A549 (cell line): ENCODE data around the gene SLC7A4. TPM values are rescaled to one million over a fixed set of nuclear protein-coding genes. Genes with fewer than 3 reads are reported as not detected.

ENCODE experiments used
- ATAC-seq, 2 experiments: fragments of 200-7000 bp in 1 of 2; fragments of >200 bp in 1 of 2; cut with Nextera tagmentation in 1 of 2; cut with Tn5 transposase in 1 of 2; 3 replicates each; pipeline versions ENCODE4 v1.8.0 to v1.9.1; 2018 to 2020; ENCODE audit warnings: mild to moderate bottlenecking in 1 of 2, moderate library complexity in 1 of 2
- CTCF ChIA-PET: fragments of 300-600 bp; sonication (Branson Sonifier 250); formaldehyde crosslinking; extraction: SDS; loops from one replicate; lab custom pipeline; 2021; ENCODE audit warnings: antibody characterized with exemption, inconsistent platforms; lab: Yijun Ruan, JAX
- POLR2A ChIA-PET: fragments of 350-600 bp; formaldehyde crosslinking; extraction: SDS; loops from one replicate; lab custom pipeline; 2021; ENCODE audit warnings: antibody characterized with exemption, inconsistent platforms; lab: Yijun Ruan, JAX
- DNase-seq, 2 experiments: peaks; one replicate each; pipeline versions ENCODE4 v3.0.0 to v3.0.0-alpha.2; 2011 to 2016; ENCODE audit warnings: low read depth in 1 of 2, low spot score in 1 of 2
- FAIRE-seq: peaks from 2 replicates; lab custom pipeline; 2011; peaks lifted over from hg19 to GRCh38; lab: Jason Lieb, UNC
- H3K27ac ChIP-seq, 2 experiments: fragments of >200 bp; sonication (Bioruptor Twin); formaldehyde crosslinking; 3 replicates each; pipeline ENCODE4 v1.5.1; 2016 to 2017
- H3K4me1 ChIP-seq: fragments of >200 bp; sonication (Bioruptor Twin); formaldehyde crosslinking; 3 replicates; pipeline ENCODE4 v1.6.1; 2016
- H3K4me2 ChIP-seq: fragments of >200 bp; sonication (Bioruptor Twin); formaldehyde crosslinking; 3 replicates; pipeline ENCODE4 v1.6.1; 2016
- H3K4me3 ChIP-seq: fragments of >200 bp; sonication (Bioruptor Twin); formaldehyde crosslinking; 3 replicates; pipeline ENCODE4 v1.5.1; 2016
- H3K9me3 ChIP-seq: fragments of >200 bp; sonication (Bioruptor Twin); formaldehyde crosslinking; 3 replicates; pipeline ENCODE4 v1.6.1; 2016
- CHD2 ChIP-seq: fragments of 150-350 bp; IDR thresholded peaks from 2 replicates; pipeline ENCODE4 v1.6.1; 2014; ENCODE audit warnings: low read length; ENCODE audit not compliant: partially characterized antibody
- CHD4 ChIP-seq: fragments of 200-600 bp; sonication (generic); IDR thresholded peaks from 2 replicates; pipeline ENCODE4 v1.6.1; 2016; ENCODE audit warnings: antibody characterized with exemption, mild to moderate bottlenecking, borderline replicate concordance
- E2F6 ChIP-seq: IDR thresholded peaks from 2 replicates; pipeline ENCODE4 v1.6.1; 2012; ENCODE audit warnings: low read depth, borderline replicate concordance
- EHF ChIP-seq: fragments of 250-450 bp; sonication (Bioruptor Pico); IDR thresholded peaks from 2 replicates; pipeline ENCODE4 v1.5.0; 2020; ENCODE audit warnings: mild to moderate bottlenecking
- ELK1 ChIP-seq: fragments of 150-350 bp; IDR thresholded peaks from 2 replicates; pipeline ENCODE4 v1.6.1; 2014; ENCODE audit warnings: low read depth, mild to moderate bottlenecking, low read length
- FOSB ChIP-seq: fragments of 250-450 bp; sonication (Bioruptor Pico); IDR thresholded peaks from 2 replicates; pipeline ENCODE4 v1.5.0; 2020; ENCODE audit warnings: mild to moderate bottlenecking, moderate library complexity
- FOSL2 ChIP-seq, 2 experiments: fragments of 450-650 bp in 1 of 2; fragments of >200 bp in 1 of 2; sonication (Bioruptor Twin) in 1 of 2; formaldehyde crosslinking; IDR thresholded peaks; 2 replicates each; pipeline versions ENCODE4 v1.5.0 to v1.6.1; 2016 to 2020; ENCODE audit warnings: mild to moderate bottlenecking in 1 of 2, moderate library complexity in 1 of 2
- GATA3 ChIP-seq: IDR thresholded peaks from 2 replicates; pipeline ENCODE4 v1.6.1; 2012; ENCODE audit warnings: borderline replicate concordance
- HDAC2 ChIP-seq: fragments of 200-600 bp; sonication (generic); IDR thresholded peaks from 2 replicates; pipeline ENCODE4 v1.6.1; 2016
- HOXA7 ChIP-seq: fragments of 250-450 bp; sonication (Bioruptor Pico); IDR thresholded peaks from 2 replicates; pipeline ENCODE4 v1.5.0; 2020; ENCODE audit warnings: mild to moderate bottlenecking, moderate library complexity
- JUNB ChIP-seq: fragments of >200 bp; sonication (Bioruptor Twin); formaldehyde crosslinking; IDR thresholded peaks from 2 replicates; pipeline ENCODE4 v1.6.1; 2016
- KDM1A ChIP-seq: fragments of 200-600 bp; sonication (generic); IDR thresholded peaks from 2 replicates; pipeline ENCODE4 v1.6.1; 2016; ENCODE audit warnings: low read depth, mild to moderate bottlenecking
- MAFK ChIP-seq: fragments of 450-650 bp; IDR thresholded peaks from 2 replicates; pipeline ENCODE4 v1.6.1; 2014; ENCODE audit not compliant: partially characterized antibody
- MAZ ChIP-seq: fragments of 150-350 bp; IDR thresholded peaks from 2 replicates; pipeline ENCODE4 v1.6.1; 2014; ENCODE audit warnings: antibody characterized with exemption, low read depth, low read length, borderline replicate concordance
- NPAS2 ChIP-seq: fragments of 250-450 bp; sonication (Bioruptor Pico); IDR thresholded peaks from 2 replicates; pipeline ENCODE4 v1.8.0; 2022; ENCODE audit warnings: mild to moderate bottlenecking, moderate library complexity, borderline replicate concordance
- PHF8 ChIP-seq: fragments of 200-600 bp; sonication (generic); IDR thresholded peaks from 2 replicates; pipeline ENCODE4 v1.6.1; 2016; ENCODE audit warnings: low read depth, mild to moderate bottlenecking, antibody characterized with exemption, moderate library complexity, borderline replicate concordance
- RARB ChIP-seq: fragments of 250-450 bp; sonication (Bioruptor Pico); IDR thresholded peaks from 2 replicates; pipeline ENCODE4 v1.8.0; 2021; ENCODE audit warnings: mild to moderate bottlenecking, moderate library complexity
- RCOR1 ChIP-seq: fragments of 150-350 bp; IDR thresholded peaks from 2 replicates; pipeline ENCODE4 v1.6.1; 2014; ENCODE audit warnings: antibody characterized with exemption, low read length, low read depth
- RFX5 ChIP-seq: fragments of 450-650 bp; IDR thresholded peaks from 2 replicates; pipeline ENCODE4 v1.7.1; 2014; ENCODE audit warnings: antibody characterized with exemption, mild to moderate bottlenecking, moderate library complexity
- SMC3 ChIP-seq: fragments of >200 bp; sonication (Bioruptor Twin); formaldehyde crosslinking; IDR thresholded peaks from 3 replicates; pipeline ENCODE4 v1.6.1; 2018; ENCODE audit warnings: inconsistent platforms
- SREBF2 ChIP-seq: fragments of 450-650 bp; IDR thresholded peaks from 2 replicates; pipeline ENCODE4 v1.6.1; 2014; ENCODE audit warnings: mild to moderate bottlenecking, moderate library complexity
- ZFP36 ChIP-seq: fragments of 450-650 bp; IDR thresholded peaks from 2 replicates; pipeline ENCODE4 v1.6.1; 2014; ENCODE audit warnings: borderline replicate concordance; ENCODE audit not compliant: partially characterized antibody
- ZNF302 ChIP-seq: fragments of 250-450 bp; sonication (Bioruptor Pico); IDR thresholded peaks from 2 replicates; pipeline ENCODE4 v1.9.0; 2021; ENCODE audit warnings: inconsistent platforms, mild to moderate bottlenecking, moderate library complexity
- WGBS: methylation state at CpG from one replicate; pipeline ENCODE4 v1.1.6; 2017; ENCODE audit errors: missing lambda C conversion rate; 5-methylcytosine and 5-hydroxymethylcytosine counted together
- polyA plus RNA-seq, 4 experiments: library from polyadenylated mRNA; depleted of rRNA in 3 of 4; stranded (reverse); fragments of >200 nt; fragmentation: RNase III in 1 of 4; extraction: RNeasy Plus Mini Kit Qiagen cat#74134 plus additional on column Dnase treatment in 1 of 4; gene quantifications; 2 replicates in 3 of 4; 3 replicates in 1 of 4; pipeline ENCODE4 v1.2.3, GENCODE V29; 2011 to 2017
- TF ChIP-seq, protein P1 (sequence below): fragments of 200-600 bp; sonication (generic); IDR thresholded peaks from 2 replicates; pipeline ENCODE4 v1.6.1; 2016; ENCODE audit warnings: antibody characterized with exemption, mild to moderate bottlenecking, moderate library complexity
- TF ChIP-seq, protein P2 (sequence below): fragments of >200 bp; sonication (Bioruptor Twin); formaldehyde crosslinking; IDR thresholded peaks from 3 replicates; pipeline ENCODE4 v1.5.1; 2016

SLC7A4 gene
- polyA plus RNA-seq, 2 of the 4 experiments (the other 2 are of a cell fraction): not detected

- TF ChIP-seq CHD4 (no peak), NPAS2 (no peak)
Observed at GRCh38 chr22:20994902-20995241, 37.5 kb downstream of the SLC7A4 start (continued).

DNA sequence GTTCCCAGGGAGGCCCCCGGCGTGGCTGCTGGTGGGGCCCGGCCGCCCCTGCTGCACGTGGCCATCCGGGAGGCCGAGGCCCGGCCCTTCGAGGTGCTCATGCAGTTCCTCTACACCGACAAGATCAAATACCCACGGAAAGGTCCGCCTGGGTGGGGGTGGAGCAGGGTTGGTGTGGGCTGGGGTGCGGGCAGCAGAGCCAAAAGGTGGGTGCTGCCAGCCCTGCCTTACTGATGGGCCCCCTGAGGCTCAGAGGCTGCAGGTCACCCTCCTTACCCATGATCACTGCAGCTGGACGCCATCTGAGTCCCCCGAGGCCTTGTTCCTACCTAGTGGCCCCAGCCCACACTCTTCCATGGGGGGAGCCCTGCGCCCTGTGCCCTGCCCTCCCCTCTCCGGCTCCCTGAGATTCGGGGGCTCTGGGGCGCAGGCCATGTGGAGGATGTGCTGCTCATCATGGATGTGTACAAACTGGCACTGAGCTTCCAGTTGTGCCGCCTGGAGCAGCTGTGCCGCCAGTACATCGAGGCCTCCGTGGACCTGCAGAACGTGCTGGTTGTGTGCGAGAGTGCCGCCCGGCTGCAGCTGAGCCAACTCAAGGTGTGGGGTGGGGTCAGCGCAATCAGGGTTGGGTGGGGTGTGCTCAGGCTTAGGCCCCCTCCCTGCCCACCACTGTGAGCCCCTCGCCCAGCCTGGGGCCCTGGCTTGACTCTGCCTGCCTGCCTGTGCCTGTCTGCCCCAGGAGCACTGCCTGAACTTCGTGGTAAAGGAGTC, 38.0 kb downstream of the SLC7A4 start:
- CTCF ChIA-PET: no interaction called here
- DNase-seq (no peak), ATAC-seq (no peak), FAIRE-seq (no peak)
- no peak overlapping the region for H3K4me2 ChIP-seq
- TF ChIP-seq JUNB (no peak), CHD2 (no peak), RFX5 (no peak), FOSL2 (IDR thresholded peaks at IDR 0.05) (no peak), FOSL2 (CRISPR knock-in tag; IDR thresholded peaks at IDR 0.05) (no peak), SMC3 (no peak)
- TF ChIP-seq, protein P1, sequence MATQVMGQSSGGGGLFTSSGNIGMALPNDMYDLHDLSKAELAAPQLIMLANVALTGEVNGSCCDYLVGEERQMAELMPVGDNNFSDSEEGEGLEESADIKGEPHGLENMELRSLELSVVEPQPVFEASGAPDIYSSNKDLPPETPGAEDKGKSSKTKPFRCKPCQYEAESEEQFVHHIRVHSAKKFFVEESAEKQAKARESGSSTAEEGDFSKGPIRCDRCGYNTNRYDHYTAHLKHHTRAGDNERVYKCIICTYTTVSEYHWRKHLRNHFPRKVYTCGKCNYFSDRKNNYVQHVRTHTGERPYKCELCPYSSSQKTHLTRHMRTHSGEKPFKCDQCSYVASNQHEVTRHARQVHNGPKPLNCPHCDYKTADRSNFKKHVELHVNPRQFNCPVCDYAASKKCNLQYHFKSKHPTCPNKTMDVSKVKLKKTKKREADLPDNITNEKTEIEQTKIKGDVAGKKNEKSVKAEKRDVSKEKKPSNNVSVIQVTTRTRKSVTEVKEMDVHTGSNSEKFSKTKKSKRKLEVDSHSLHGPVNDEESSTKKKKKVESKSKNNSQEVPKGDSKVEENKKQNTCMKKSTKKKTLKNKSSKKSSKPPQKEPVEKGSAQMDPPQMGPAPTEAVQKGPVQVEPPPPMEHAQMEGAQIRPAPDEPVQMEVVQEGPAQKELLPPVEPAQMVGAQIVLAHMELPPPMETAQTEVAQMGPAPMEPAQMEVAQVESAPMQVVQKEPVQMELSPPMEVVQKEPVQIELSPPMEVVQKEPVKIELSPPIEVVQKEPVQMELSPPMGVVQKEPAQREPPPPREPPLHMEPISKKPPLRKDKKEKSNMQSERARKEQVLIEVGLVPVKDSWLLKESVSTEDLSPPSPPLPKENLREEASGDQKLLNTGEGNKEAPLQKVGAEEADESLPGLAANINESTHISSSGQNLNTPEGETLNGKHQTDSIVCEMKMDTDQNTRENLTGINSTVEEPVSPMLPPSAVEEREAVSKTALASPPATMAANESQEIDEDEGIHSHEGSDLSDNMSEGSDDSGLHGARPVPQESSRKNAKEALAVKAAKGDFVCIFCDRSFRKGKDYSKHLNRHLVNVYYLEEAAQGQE: no peak
- H3K27ac ChIP-seq: no peak overlapping the region
- 90% methylated on average over 10 of the region's 30 CpGs for WGBS
- no peaks in the 10 kb centered on the region for H3K4me1 ChIP-seq
- no peak overlapping the region for H3K4me3 ChIP-seq
- no peaks in the 10 kb centered on the region for H3K9me3 ChIP-seq
- POLR2A ChIA-PET: interaction anchor here (1.0 to 1.2 kb wide), 2 partner anchors 8 to 12 kb away, joined by 3 read pairs; partner anchors contain the start of gene LZTR1

- Histone ChIP-seq H3K4me2 (no peak overlapping the region), H3K27ac (no peak overlapping the region), H3K4me3 (no peak overlapping the region), H3K4me1 (no peaks in the 10 kb centered on the region), H3K9me3 (no peaks in the 10 kb centered on the region)
- 96% methylated on average over 8 of the region's 29 CpGs for WGBS
- no peak for DNase-seq
- ATAC-seq: no peak
- ChIA-PET CTCF (no interaction called here), POLR2A (interaction anchor here (1.0 to 1.2 kb wide), 2 partner anchors 9 to 11 kb away, joined by 3 read pairs; partner anchors contain the start of gene LZTR1)
- TF ChIP-seq ZFP36 (no peak), KDM1A (no peak), MAZ (no peak), ZNF302 (CRISPR knock-in tag) (no peak), RCOR1 (no peak), JUNB (no peak), HOXA7 (no peak), E2F6 (no peak), SREBF2 (no peak), GATA3 (no peak), ELK1 (no peak), HDAC2 (no peak), FOSB (CRISPR knock-in tag) (no peak), EHF (CRISPR knock-in tag) (no peak), MAFK (no peak), RARB (CRISPR knock-in tag) (no peak), PHF8 (no peak)
- TF ChIP-seq, protein P2, sequence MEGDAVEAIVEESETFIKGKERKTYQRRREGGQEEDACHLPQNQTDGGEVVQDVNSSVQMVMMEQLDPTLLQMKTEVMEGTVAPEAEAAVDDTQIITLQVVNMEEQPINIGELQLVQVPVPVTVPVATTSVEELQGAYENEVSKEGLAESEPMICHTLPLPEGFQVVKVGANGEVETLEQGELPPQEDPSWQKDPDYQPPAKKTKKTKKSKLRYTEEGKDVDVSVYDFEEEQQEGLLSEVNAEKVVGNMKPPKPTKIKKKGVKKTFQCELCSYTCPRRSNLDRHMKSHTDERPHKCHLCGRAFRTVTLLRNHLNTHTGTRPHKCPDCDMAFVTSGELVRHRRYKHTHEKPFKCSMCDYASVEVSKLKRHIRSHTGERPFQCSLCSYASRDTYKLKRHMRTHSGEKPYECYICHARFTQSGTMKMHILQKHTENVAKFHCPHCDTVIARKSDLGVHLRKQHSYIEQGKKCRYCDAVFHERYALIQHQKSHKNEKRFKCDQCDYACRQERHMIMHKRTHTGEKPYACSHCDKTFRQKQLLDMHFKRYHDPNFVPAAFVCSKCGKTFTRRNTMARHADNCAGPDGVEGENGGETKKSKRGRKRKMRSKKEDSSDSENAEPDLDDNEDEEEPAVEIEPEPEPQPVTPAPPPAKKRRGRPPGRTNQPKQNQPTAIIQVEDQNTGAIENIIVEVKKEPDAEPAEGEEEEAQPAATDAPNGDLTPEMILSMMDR: no peak
- no peak for FAIRE-seq
Observed at GRCh38 chr22:20993304-20994127, 38.8 kb downstream of the SLC7A4 start.
